NCI-H2081 treated with DMSO at 0.1 percent for 48 hours (cell line): ENCODE data around the gene PPP1R13B.
"Not testable (repeated sequence)": the region's sequence is repeated elsewhere in the genome, so short reads cannot be mapped to it uniquely, and the experiment has no call there.

Source experiments
- DNase-seq: peaks from one replicate; lab custom pipeline; 2025; lab: John Stamatoyannopoulos, UW

Gene PPP1R13B

DNA sequence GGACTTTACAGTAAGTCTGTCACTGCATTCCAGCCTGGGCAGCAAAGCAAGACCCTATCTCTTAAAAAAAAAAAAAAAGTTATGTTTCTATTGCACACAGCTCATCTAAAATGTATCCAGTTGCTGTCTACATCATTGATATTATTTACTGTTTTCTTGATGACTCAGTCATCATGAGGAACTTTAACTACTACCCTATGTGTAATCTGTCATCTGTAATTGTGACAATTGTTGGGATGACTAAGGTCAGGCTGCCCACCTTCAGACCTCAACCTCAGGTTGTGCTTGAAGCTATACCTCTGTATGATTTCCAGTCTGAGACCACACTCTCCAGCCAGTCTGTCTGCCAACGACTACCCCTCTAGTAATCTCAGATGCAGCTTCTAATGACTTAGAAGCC lies 15.3 kb downstream of the PPP1R13B start:
- no peak for DNase-seq

DNA sequence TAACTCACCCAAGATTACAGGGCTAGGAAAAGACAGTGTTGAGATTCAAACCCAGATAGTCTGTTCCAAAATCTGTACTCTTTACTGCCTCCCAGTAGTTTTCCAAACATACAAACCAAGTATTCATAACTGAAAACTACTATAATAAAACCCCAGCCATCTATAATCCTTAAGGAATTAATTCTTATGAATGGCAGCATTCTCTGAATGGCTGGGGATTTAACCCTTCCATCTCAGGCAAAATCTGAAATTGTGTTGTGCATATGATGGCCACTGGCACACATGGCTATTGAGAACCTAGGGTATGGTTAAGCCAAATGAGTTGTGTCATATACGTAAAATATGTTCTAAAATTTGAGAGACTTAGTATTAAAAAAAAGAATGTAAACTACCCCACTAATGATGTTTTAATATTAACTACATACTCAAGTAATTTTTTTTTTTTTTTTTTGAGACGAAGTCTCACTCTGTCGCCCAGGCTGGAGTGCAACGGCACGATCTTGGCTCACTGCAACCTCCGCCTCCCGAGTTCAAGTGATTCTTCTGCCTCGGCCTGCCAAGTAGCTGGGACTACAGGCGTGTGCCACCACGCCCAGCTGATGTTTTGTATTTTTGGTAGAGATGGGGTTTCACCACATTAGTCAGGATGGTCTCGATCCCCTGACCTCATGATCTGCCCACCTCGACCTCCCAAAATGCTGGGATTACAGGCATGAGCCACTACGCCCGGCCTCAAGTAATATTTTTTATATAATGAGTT lies 16.7 kb downstream of the PPP1R13B start:
- DNase-seq, result no peak

DNA sequence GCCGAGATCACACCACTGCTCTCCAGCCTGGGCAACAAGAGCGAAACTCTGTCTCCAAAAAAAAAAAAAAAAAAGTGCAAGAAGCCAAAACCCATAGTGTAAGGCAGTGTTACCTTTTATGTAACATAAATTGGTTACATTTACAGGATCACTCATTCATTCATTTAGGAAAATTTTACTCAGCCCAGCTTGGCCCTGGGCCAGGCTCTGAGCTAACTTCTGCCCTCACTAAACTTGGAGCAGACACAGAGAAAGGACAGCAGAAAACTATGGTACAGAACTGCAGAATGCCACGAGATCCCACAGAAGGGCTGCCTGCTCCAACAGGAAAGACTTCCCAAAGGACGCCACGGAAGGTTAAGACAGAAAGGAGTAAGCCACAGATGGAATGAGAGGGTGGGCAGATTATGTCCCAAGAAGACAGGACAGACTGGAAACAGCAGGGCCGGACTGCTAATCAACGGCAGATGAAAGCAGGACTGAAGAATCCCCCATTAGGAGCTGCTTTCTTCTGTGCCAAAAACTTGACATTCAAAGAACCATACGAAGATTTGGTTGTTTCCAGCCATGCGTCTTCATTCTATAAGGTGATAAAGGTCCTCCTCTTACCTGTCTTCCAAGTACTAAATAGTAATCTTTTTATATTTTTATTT lies 18.9 kb downstream of the PPP1R13B start:
- no peak for DNase-seq

- DNase-seq, result no peak
Measured at GRCh38 chr14:103825101-103825500, 22.3 kb downstream of the PPP1R13B start.

GRCh38 chr14:103820908-103821307 lies 26.5 kb downstream of the PPP1R13B start:
- DNase-seq, result no peak

DNA sequence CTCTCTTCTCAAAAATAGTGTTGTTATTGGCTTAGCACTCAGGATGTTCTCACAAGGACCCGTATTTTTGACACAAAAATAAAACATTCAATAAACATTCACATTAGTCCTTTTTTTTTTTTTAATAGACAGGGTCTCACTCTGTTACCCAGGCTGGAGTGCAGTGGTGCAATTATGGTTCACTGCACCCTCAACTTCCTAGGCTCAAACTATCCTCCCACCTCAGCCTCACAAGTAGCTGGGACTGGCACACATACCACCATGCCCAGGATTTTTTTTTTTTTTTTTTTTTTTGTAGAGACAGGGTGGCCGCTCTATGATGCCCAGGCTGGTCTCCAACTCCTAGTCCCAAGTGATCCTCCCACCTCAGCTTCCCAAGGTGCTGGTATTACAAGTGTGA lies 27.0 kb downstream of the PPP1R13B start:
- DNase-seq, result no peak

- DNase-seq, result no peak
Measured at GRCh38 chr14:103819503-103820307, 27.7 kb downstream of the PPP1R13B start.

- no peak for DNase-seq
Measured at GRCh38 chr14:103818870-103819269, 28.5 kb downstream of the PPP1R13B start.

DNA sequence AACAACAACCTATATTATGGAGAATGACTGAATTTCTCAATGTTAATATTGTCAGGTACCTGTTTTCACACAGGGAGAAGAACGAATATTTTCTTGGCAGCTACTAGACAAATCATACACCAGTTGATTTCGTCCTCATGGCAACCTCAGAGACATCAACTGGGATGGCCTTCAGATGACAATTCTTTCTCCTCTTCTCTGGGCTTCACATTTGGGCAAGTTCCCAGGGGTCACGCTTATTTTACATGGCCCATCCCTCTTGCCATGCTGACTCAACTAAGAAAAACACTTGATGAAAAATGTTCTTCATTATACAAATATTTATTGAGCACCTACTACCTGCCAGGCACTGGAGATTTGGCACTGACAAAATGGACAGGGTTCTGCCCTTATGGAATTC lies 29.0 kb downstream of the PPP1R13B start:
- DNase-seq, result no peak

DNA sequence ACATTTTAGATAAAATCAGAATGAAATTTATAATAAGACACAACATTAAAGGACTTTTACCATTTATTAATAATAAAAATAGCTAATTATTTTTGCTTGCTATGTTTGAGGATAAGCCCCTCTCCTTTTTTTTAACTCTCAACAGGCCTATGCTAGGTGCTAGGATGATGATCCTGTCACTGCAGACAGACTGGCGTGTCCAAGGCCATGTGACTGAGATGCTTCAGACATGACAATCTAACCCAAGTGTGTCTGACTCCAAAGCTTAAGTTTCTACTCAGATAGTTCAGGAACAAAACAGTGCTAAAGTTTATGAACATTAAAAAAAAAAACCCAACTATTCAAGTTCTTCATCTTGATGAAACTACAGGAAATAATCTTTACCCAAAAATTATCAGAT lies 29.8 kb downstream of the PPP1R13B start:
- no peak for DNase-seq

DNA sequence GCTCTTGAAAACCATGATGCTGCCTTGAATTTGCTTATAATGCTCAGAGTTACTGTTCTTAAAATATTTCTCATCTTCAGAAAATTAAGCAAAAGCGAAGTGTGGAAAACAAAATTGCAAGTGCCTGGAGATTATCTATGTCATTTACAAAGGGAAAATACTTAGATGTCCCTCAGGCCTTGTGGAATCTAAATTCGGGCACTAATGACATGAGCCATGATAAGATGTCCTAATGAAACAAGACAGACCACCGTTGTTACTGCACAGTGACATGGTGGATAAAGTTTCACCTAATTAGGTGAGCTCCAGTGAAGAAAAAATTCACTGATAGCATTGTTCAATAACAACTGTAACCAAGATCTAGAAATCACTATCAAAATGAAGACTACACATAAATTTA lies 30.4 kb downstream of the PPP1R13B start:
- no peak for DNase-seq

DNA sequence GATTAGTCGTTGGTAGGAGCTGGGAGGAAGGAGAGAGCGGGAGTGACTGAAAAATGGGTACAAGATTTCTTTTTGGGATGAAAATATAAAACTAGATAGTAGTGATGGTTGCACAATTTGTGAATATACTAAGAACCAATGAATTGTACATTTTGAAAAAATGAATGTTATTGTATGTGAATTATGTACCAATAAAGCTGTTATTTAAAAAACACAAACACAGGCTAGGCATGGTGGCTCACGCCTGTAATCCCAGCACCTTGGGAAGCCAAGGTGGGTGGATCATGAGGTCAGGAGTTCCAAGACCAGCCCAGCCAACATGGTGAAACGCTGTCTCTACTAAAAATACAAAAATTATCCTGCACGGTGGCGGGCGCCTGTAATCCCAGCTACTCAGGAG lies 32.1 kb downstream of the PPP1R13B start:
- no peak for DNase-seq

GRCh38 chr14:103811189-103811588 lies 36.2 kb downstream of the PPP1R13B start:
- DNase-seq, result no peak

DNA sequence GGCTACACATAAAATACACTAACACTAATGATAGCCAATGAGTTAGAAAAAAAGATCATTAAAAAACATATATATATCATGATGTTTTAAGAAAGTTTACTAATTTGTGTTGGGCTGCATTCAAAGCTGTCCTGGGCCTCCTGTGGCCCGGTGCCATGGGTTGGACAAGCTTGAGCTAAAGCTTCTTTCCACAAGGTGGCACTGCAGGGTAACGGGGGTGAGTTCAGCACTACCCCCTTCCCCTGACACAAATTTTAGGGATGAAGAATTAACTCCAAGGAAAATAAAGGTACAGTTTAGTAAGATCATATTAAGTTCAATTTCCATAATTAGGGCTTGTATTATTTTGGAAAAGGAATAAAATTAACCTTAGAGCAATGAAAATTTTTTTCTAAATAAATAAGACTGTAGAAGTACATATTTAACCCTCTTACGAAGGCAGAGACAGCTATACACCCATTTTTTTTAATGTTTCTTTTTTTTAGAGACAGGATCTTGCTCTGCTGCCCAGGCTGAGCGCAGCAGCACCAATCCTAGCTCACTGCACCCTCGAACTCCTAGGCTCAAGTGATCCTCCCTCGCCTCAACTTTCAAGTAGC lies 38.9 kb downstream of the PPP1R13B start:
- DNase-seq, result no peak

DNA sequence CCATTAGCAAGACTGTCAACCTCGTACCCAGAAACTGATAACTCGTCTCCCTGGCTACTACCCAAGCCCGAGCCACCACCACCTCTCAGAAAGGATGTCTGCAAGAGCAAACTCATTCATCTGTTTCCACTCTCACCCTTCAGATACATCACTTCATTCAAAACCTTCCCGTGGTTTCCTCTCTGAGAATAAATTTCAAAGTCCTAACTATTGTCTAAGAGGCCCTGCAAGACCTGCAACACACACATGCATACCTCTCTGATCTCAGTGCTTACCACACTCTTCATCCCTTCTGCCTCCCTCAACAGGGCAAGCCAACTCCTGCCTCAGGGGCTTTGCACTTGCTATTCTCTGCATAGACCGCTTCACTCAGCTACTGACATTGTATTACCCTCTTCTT lies 40.6 kb downstream of the PPP1R13B start:
- no peak for DNase-seq

GRCh38 chr14:103805708-103806107 lies 41.7 kb downstream of the PPP1R13B start:
- DNase-seq, result no peak

DNA sequence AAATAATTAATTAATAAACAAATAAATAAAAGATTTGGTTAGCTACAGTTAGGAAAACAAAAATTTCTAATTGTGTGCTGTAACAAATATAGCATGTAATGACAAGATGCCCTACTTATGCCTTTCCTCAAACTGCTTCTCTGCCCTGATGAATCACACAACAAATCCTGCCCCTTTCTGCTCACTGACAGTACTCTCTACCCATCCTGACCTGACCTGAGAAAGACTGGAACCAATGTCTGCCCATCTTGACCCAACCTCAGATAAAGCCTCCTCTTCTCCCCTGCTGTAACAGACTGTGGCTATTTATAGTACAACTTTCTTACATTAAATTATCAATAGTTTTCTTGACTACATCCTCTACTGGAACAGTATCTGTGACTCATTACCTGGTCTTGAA lies 43.7 kb downstream of the PPP1R13B start:
- DNase-seq, result no peak

- no peak for DNase-seq
Measured at GRCh38 chr14:103802356-103802755, 45.0 kb downstream of the PPP1R13B start.

GRCh38 chr14:103801459-103801858 lies 45.9 kb downstream of the PPP1R13B start:
- DNase-seq, result no peak

GRCh38 chr14:103793192-103793591 lies 54.2 kb downstream of the PPP1R13B start:
- DNase-seq, result not testable (repeated sequence)

DNA sequence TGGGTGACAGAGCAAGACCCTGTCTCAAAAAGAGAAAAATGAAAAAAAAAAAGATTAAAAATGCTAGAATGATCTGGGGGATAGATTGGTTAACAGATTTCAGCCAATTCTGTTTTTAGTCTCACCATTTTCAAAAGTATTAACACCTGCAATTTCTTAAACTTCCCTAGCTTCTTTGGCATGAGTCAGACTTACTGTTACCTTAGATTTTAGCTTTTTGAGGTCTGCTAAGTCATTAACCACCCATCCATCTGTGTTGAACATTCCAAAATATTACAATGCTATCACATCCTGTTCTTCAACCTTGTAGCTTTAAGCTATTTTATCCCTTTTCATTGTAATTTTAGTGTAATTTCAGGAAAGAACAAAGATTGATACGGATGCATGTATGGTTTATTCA lies 59.3 kb downstream of the PPP1R13B start:
- DNase-seq, result no peak

- DNase-seq, result no peak
Measured at GRCh38 chr14:103782376-103782775, 65.0 kb downstream of the PPP1R13B start.

- not testable (repeated sequence) for DNase-seq
Measured at GRCh38 chr14:103776319-103776718, 71.1 kb downstream of the PPP1R13B start.
